GM23338 (cell line): ENCODE measurements around the gene FARSB. TPM values are rescaled to one million over a fixed set of nuclear protein-coding genes. Genes with fewer than 3 reads are reported as not detected.

Experiments used
- REST ChIP-seq: IDR thresholded peaks from one replicate; pipeline ENCODE4 v1.6.1; 2018; ENCODE audit warnings: antibody characterized with exemption; ENCODE audit not compliant: unreplicated experiment
- STAT1 ChIP-seq: IDR thresholded peaks from one replicate; pipeline ENCODE4 v1.6.1; 2016; ENCODE audit warnings: antibody characterized with exemption; ENCODE audit not compliant: unreplicated experiment
- ZNF462 ChIP-seq: fragments of 250-450 bp; sonication (Bioruptor Pico); IDR thresholded peaks from 2 replicates; pipeline ENCODE4 v1.5.0; 2020; ENCODE audit warnings: mild to moderate bottlenecking, moderate library complexity
- polyA plus RNA-seq: library from polyadenylated mRNA; unstranded; fragments of >200 nt; fragmentation: Nextera tagmentation; extraction: Ambion mirVana; gene quantifications from 2 replicates; pipeline ENCODE4 v1.2.1, GENCODE V29; 2016
- total RNA-seq: library from RNA; depleted of rRNA; stranded (reverse); fragments of >200 nt; shearing (Covaris generic); gene quantifications from 2 replicates; pipeline ENCODE4 v1.2.3, GENCODE V29; 2014; rRNA removed

FARSB gene
- total and polyA plus RNA-seq, 2 experiments from 2014 or later = 32.5 to 40.0 TPM

DNA sequence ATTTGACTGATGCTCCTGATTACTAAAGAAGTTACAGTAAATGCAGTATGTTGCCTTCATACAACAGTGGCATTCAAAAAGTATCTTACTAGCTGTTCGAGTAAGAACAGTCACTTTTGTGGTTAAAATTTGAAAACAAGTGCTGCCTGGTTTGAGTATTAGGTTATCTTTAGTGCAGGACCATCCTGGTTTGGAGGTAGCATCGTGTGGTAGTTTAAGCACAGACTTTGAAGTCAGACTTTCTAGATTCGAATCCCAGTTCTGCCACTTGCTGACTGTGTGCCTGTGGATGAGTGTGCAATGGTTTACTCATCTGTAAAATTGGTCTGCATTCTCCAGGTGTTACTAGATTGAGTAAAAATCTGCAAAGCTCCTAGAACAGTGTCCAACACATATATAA lies 134.8 kb downstream of the FARSB start (continued):
- no peak for TF ChIP-seq ZNF462 (CRISPR knock-in tag)
- no peak for TF ChIP-seq REST
- TF ChIP-seq STAT1 = no peak

Other genes with a start within 250 kb of the FARSB start
- not detected in 2 replicates for gene SGPP2, start 231.5 kb downstream of the FARSB start, total RNA-seq
- 0.08 and 0.09 TPM in 2 replicates for gene SGPP2, start 231.5 kb downstream of the FARSB start, polyA plus RNA-seq
- gene MOGAT1, start 15.6 kb upstream of the FARSB start, total RNA-seq = 0.89 and 0.94 TPM in 2 replicates
- 0.63 and 0.86 TPM in 2 replicates for gene MOGAT1, start 15.6 kb upstream of the FARSB start, polyA plus RNA-seq
- gene ACSL3, start 204.9 kb upstream of the FARSB start, total RNA-seq = 130 and 132 TPM in 2 replicates
- 50.4 and 55.3 TPM in 2 replicates for gene ACSL3, start 204.9 kb upstream of the FARSB start, polyA plus RNA-seq